PFSK-1 (cell line): ENCODE measurements around the gene FIBCD1.

ENCODE experiments used
- FOXP2 ChIP-seq: optimal IDR thresholded peaks from 2 replicates; pipeline ENCODE3; 2011; ENCODE audit warnings: borderline replicate concordance, control low read depth, inconsistent platforms; ENCODE audit not compliant: insufficient read depth; ENCODE audit errors: extremely low read length, extremely low read depth
- POLR2AphosphoS5 ChIP-seq: IDR thresholded peaks from 2 replicates; pipeline ENCODE4 v1.6.1; 2012; ENCODE audit warnings: low read depth, mild to moderate bottlenecking, control low read depth, low read length, moderate library complexity
- SIN3A ChIP-seq: IDR thresholded peaks from 2 replicates; pipeline ENCODE4 v1.6.1; 2012; ENCODE audit warnings: mild to moderate bottlenecking, low read length, moderate library complexity, borderline replicate concordance; ENCODE audit not compliant: insufficient read depth
- TAF1 ChIP-seq: IDR thresholded peaks from 2 replicates; pipeline ENCODE4 v1.6.1; 2012; ENCODE audit warnings: low read length, control low read depth, borderline replicate concordance; ENCODE audit not compliant: insufficient read depth
- TF ChIP-seq, protein P1 (sequence below), 2 experiments: IDR thresholded peaks; 2 replicates each; pipeline versions ENCODE4 v1.6.1 to v1.8.0; 2011 to 2012; ENCODE audit warnings: low read depth in 2 of 2, low read length in 2 of 2, control low read depth in 1 of 2, inconsistent platforms in 1 of 2, mild to moderate bottlenecking in 1 of 2, moderate library complexity in 1 of 2; ENCODE audit not compliant: insufficient read depth in 1 of 2

FIBCD1 gene

DNA sequence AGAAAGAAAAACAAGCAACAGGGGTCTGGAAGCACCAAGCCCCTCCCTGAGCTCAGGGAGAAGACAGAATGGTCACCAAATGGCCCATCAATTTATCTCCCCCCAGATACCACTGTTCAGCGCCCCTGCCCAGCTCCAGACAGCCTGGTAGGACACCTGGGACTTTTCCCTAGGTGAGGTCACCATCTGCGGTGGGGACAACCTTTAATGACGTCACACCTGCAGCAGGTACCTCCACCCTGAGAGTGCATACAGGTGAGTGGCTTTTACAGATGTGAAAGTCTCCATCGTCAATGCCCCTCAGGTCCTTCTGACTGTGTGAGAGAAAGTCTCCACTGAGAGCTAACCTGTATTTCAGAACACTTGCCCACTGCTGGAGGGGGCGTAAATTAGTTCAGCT lies 35.6 kb upstream of the FIBCD1 start:
- TF ChIP-seq TAF1 (no peak), SIN3A (no peak), POLR2AphosphoS5 (no peak), FOXP2 (no peak)
- TF ChIP-seq, protein P1, sequence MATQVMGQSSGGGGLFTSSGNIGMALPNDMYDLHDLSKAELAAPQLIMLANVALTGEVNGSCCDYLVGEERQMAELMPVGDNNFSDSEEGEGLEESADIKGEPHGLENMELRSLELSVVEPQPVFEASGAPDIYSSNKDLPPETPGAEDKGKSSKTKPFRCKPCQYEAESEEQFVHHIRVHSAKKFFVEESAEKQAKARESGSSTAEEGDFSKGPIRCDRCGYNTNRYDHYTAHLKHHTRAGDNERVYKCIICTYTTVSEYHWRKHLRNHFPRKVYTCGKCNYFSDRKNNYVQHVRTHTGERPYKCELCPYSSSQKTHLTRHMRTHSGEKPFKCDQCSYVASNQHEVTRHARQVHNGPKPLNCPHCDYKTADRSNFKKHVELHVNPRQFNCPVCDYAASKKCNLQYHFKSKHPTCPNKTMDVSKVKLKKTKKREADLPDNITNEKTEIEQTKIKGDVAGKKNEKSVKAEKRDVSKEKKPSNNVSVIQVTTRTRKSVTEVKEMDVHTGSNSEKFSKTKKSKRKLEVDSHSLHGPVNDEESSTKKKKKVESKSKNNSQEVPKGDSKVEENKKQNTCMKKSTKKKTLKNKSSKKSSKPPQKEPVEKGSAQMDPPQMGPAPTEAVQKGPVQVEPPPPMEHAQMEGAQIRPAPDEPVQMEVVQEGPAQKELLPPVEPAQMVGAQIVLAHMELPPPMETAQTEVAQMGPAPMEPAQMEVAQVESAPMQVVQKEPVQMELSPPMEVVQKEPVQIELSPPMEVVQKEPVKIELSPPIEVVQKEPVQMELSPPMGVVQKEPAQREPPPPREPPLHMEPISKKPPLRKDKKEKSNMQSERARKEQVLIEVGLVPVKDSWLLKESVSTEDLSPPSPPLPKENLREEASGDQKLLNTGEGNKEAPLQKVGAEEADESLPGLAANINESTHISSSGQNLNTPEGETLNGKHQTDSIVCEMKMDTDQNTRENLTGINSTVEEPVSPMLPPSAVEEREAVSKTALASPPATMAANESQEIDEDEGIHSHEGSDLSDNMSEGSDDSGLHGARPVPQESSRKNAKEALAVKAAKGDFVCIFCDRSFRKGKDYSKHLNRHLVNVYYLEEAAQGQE (IDR thresholded peaks at IDR 0.05; ENCODE audit: insufficient read depth in 1 of 2, low read depth in 2 of 2, low read length in 2 of 2): no peak

DNA sequence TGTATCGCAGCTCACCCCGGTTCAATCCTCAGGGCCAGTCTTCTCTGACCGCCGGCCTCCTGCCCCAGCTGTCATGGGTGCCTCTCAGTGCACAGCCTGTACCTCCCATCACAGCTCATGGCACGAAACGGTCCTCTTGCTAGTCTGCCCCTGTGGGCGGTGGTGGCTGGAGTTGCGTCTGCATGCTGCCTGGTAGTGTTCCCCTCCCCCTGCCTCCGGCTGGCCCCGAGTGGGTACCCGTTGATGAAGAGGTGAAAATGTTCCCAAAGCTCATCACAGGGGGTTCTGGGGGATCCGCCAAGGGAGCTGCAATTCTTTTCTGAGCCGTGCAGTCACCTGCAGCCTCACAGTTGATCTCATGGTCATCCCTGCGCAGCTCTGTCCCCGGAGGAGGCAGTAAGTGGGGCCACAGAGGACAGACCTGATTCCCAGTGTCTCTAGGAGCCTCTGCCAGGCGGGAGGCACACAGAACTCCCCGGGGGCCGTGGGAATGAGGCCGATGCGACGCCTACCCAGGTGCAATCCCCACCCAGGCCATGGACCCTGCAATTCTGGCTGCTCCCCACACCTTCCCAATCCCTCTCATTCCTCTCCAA lies 34.7 kb upstream of the FIBCD1 start:
- no peak for TF ChIP-seq SIN3A
- no peak for TF ChIP-seq TAF1
- TF ChIP-seq, protein P1 (IDR thresholded peaks at IDR 0.05; ENCODE audit: insufficient read depth in 1 of 2, low read depth in 2 of 2, low read length in 2 of 2): no peak
- TF ChIP-seq POLR2AphosphoS5: no peak
- no peak for TF ChIP-seq FOXP2

DNA sequence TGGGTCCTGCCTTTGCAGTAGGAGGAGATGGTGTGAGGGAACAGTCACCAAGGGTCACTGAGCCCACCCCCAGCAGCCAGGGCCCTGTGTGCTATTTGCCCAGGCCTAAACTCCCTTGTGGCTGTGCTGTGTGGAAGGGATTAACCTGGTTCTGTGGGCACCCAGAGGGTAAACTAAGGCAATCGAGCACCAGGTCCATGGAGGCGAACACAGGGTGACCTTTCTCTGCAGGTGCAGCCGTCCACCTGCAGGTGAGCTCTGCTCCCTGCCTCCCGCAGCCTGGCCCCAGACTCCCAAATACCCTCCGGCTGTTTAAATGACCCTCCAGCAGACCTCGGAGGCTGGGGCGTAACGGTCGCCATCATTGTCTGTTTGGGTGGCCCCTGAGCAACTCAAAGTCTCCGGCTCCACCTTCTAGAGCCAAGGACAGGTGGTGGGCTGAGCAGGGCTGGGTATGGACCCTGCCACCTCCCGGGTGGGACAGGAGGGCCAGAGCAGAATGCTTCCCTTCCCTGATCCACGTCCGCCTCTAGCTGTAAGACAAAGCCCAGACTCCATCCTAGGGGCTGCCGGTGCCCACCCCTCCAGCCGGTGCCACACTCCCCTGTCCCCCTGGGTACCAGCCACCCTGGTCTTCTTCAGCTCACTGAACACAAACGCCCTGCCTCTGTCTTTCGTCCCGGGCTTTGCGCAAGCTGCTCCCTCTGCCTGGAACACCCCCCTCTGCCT lies 34.1 kb upstream of the FIBCD1 start:
- TF ChIP-seq TAF1 (no peak), SIN3A (no peak), POLR2AphosphoS5 (no peak), FOXP2 (no peak)
- TF ChIP-seq, protein P1 (IDR thresholded peaks at IDR 0.05; ENCODE audit: insufficient read depth in 1 of 2, low read depth in 2 of 2, low read length in 2 of 2): no peak

GRCh38 chr9:130972277-130972956 lies 33.4 kb upstream of the FIBCD1 start:
- TF ChIP-seq, protein P1 (IDR thresholded peaks at IDR 0.05; ENCODE audit: insufficient read depth in 1 of 2, low read depth in 2 of 2, low read length in 2 of 2): no peak
- no peak for TF ChIP-seq FOXP2
- TF ChIP-seq TAF1: no peak
- no peak for TF ChIP-seq SIN3A
- TF ChIP-seq POLR2AphosphoS5: no peak
